SU-DHL-6 (cell line): Measurements from ENCODE around the gene CEP164.

Source experiments
- H2AFZ ChIP-seq: fragments of 200-600 bp; sonication (generic); 2 replicates; pipeline ENCODE4 v1.6.1; 2014; ENCODE audit warnings: low read depth, mild to moderate bottlenecking, moderate library complexity, mixed read lengths, antibody characterized with exemption, low read length; ENCODE audit not compliant: severe bottlenecking
- H3F3A ChIP-seq: fragments of 200-600 bp; shearing (Covaris generic); 2 replicates; pipeline ENCODE4 v1.6.0; 2016; ENCODE audit warnings: antibody characterized with exemption, mild to moderate bottlenecking; ENCODE audit not compliant: insufficient read depth
- H3K27ac ChIP-seq: fragments of 200-600 bp; sonication (generic); 2 replicates; pipeline ENCODE4 v1.5.1; 2016; ENCODE audit warnings: low read depth, mild to moderate bottlenecking, low read length, moderate library complexity, mixed read lengths
- H3K27me3 ChIP-seq: fragments of 200-600 bp; sonication (generic), shearing (Covaris generic); 2 replicates; pipeline ENCODE4 v1.6.0; 2014; ENCODE audit warnings: mild to moderate bottlenecking, low read length
- H3K36me3 ChIP-seq: fragments of 200-600 bp; sonication (generic); 2 replicates; pipeline ENCODE4 v1.6.1; 2014; ENCODE audit warnings: mild to moderate bottlenecking, low read length, mixed read lengths
- H3K4me2 ChIP-seq: fragments of 300-600, 200-600 bp; shearing (Covaris generic), sonication (generic); 2 replicates; pipeline ENCODE4 v1.6.0; 2014; ENCODE audit warnings: low read length, low read depth, mild to moderate bottlenecking; ENCODE audit not compliant: poor library complexity, severe bottlenecking
- H3K4me3 ChIP-seq: fragments of 200-600 bp; sonication (generic); 2 replicates; pipeline ENCODE4 v1.5.1; 2014; ENCODE audit warnings: antibody characterized with exemption, low read length, mild to moderate bottlenecking, mixed read lengths; ENCODE audit not compliant: insufficient read depth, poor library complexity, severe bottlenecking
- H3K79me2 ChIP-seq: fragments of 200-600 bp; sonication (generic); 2 replicates; pipeline ENCODE4 v1.6.1; 2014; ENCODE audit warnings: mild to moderate bottlenecking, low read length, moderate library complexity; ENCODE audit not compliant: insufficient read depth
- H3K9ac ChIP-seq: fragments of 200-600 bp; sonication (generic); 2 replicates; pipeline ENCODE4 v1.7.0; 2014; ENCODE audit warnings: mild to moderate bottlenecking, low read length
- H3K9me2 ChIP-seq: fragments of 200-600 bp; sonication (generic); replicated peaks from 2 replicates; pipeline ENCODE4 v1.6.1; 2014; ENCODE audit warnings: low read length; ENCODE audit not compliant: insufficient read depth
- H3K9me3 ChIP-seq: fragments of 200-600 bp; sonication (generic); 2 replicates; pipeline ENCODE4 v1.6.1; 2014; ENCODE audit warnings: low read length, mixed read lengths; ENCODE audit not compliant: insufficient read depth
- H4K20me1 ChIP-seq: fragments of 200-600 bp; sonication (generic); 2 replicates; pipeline ENCODE4 v1.6.1; 2014; ENCODE audit warnings: low read depth, mild to moderate bottlenecking, antibody characterized with exemption, low read length, moderate library complexity, mixed read lengths
- CTCF ChIP-seq: fragments of 200-600 bp; sonication (generic); IDR thresholded peaks from one replicate; pipeline ENCODE4 v1.5.1; 2017; ENCODE audit warnings: antibody characterized with exemption, mild to moderate bottlenecking, low read length, moderate library complexity; ENCODE audit not compliant: insufficient read depth, poor library complexity, severe bottlenecking
- EZH2phosphoT487 ChIP-seq: fragments of 200-600 bp; sonication (generic), shearing (Covaris generic); conservative IDR thresholded peaks from 2 replicates; pipeline ENCODE4 v1.6.1; 2018; ENCODE audit warnings: mild to moderate bottlenecking, antibody characterized with exemption, low read length, moderate library complexity, mixed read lengths

The CEP164 gene

GRCh38 chr11:117420598-117420997 is 92.9 kb downstream of the CEP164 start:
- H3K9me2 ChIP-seq = no peaks in the 10 kb centered on the region
- H3K4me2 ChIP-seq = no peak overlapping the region
- no peaks in the 10 kb centered on the region for H3K9me3 ChIP-seq
- H3K4me3 ChIP-seq = no peak overlapping the region
- no peak overlapping the region for H3K27ac ChIP-seq
- H3K36me3 ChIP-seq = no peaks in the 10 kb centered on the region
- H3K9ac ChIP-seq = no peak overlapping the region
- no peaks in the 10 kb centered on the region for H3K27me3 ChIP-seq
- H3K79me2 ChIP-seq = no peaks in the 10 kb centered on the region
- H4K20me1 ChIP-seq = no peaks in the 10 kb centered on the region
- no peak overlapping the region for H2AFZ ChIP-seq
- no peaks in the 10 kb centered on the region for H3F3A ChIP-seq
- TF ChIP-seq EZH2phosphoT487 = no peak
- TF ChIP-seq CTCF = no peak

GRCh38 chr11:117421041-117421440 is 93.4 kb downstream of the CEP164 start:
- no peak overlapping the region for H3K4me2 ChIP-seq
- no peaks in the 10 kb centered on the region for H3F3A ChIP-seq
- no peaks in the 10 kb centered on the region for H3K79me2 ChIP-seq
- H4K20me1 ChIP-seq = no peaks in the 10 kb centered on the region
- H3K27me3 ChIP-seq = no peaks in the 10 kb centered on the region
- no peak overlapping the region for H2AFZ ChIP-seq
- TF ChIP-seq CTCF (no peak), EZH2phosphoT487 (no peak)
- H3K9ac ChIP-seq = no peak overlapping the region
- no peaks in the 10 kb centered on the region for H3K36me3 ChIP-seq
- no peaks in the 10 kb centered on the region for H3K9me3 ChIP-seq
- no peak overlapping the region for H3K4me3 ChIP-seq
- H3K27ac ChIP-seq = no peak overlapping the region
- H3K9me2 ChIP-seq = no peaks in the 10 kb centered on the region

- no peaks in the 10 kb centered on the region for H3K9me2 ChIP-seq
- no peak overlapping the region for H3K9ac ChIP-seq
- no peaks in the 10 kb centered on the region for H3K79me2 ChIP-seq
- no peak overlapping the region for H3K4me3 ChIP-seq
- no peaks in the 10 kb centered on the region for H3K27me3 ChIP-seq
- no peak overlapping the region for H2AFZ ChIP-seq
- no peaks in the 10 kb centered on the region for H3K9me3 ChIP-seq
- H3F3A ChIP-seq = no peaks in the 10 kb centered on the region
- TF ChIP-seq CTCF (no peak), EZH2phosphoT487 (no peak)
- no peak overlapping the region for H3K4me2 ChIP-seq
- no peaks in the 10 kb centered on the region for H3K36me3 ChIP-seq
- no peaks in the 10 kb centered on the region for H4K20me1 ChIP-seq
- no peak overlapping the region for H3K27ac ChIP-seq
Measured at GRCh38 chr11:117421476-117421875, 93.8 kb downstream of the CEP164 start.

- Histone ChIP-seq H3K27ac (no peak overlapping the region), H3K79me2 (no peaks in the 10 kb centered on the region), H3K9ac (no peak overlapping the region), H3K36me3 (no peaks in the 10 kb centered on the region), H2AFZ (no peak overlapping the region), H3F3A (no peaks in the 10 kb centered on the region), H3K9me3 (no peaks in the 10 kb centered on the region), H4K20me1 (no peaks in the 10 kb centered on the region), H3K27me3 (no peaks in the 10 kb centered on the region), H3K4me2 (no peak overlapping the region), H3K9me2 (no peaks in the 10 kb centered on the region), H3K4me3 (no peak overlapping the region)
- TF ChIP-seq CTCF (no peak), EZH2phosphoT487 (no peak)
Measured at GRCh38 chr11:117423046-117423575, 95.5 kb downstream of the CEP164 start.
